Thyroid gland (tissue), 4 donors: ENCODE results near the gene COQ7. TPM values are rescaled to one million over a fixed set of nuclear protein-coding genes. Genes with fewer than 3 reads are reported as not detected.

Source experiments
- DNase-seq, 2 donors: peaks; one replicate each; pipeline ENCODE4 v3.0.0-alpha.2; 2019
- H3K27ac ChIP-seq, 3 donors: fragments of 200-600 bp; sonication (generic); 1 replicate in 2 of 3; 2 replicates in 1 of 3; pipeline ENCODE4 v1.5.1; 2016 to 2019; ENCODE audit warnings: mild to moderate bottlenecking in 1 of 3, moderate library complexity in 1 of 3
- H3K27me3 ChIP-seq: fragments of 200-600 bp; sonication (generic); one replicate; pipeline ENCODE4 v1.5.1; 2019
- H3K36me3 ChIP-seq, 2 donors: fragments of 200-600 bp; sonication (generic); one replicate each; pipeline ENCODE4 v1.5.1; 2016 to 2019
- H3K4me1 ChIP-seq, 2 donors: fragments of 200-600 bp; sonication (generic); one replicate each; pipeline ENCODE4 v1.5.1; 2017 to 2019
- H3K4me3 ChIP-seq, 3 donors: fragments of 200-600 bp; sonication (generic); replicated peaks in 1 of 3; 1 replicate in 2 of 3; 2 replicates in 1 of 3; pipeline ENCODE4 v1.5.1; 2016; ENCODE audit warnings: mild to moderate bottlenecking in 1 of 3
- H3K9me3 ChIP-seq: fragments of 200-600 bp; sonication (generic); one replicate; pipeline ENCODE4 v1.5.1; 2017
- CTCF ChIP-seq, 6 experiments: fragments of 200-600 bp in 3 of 6; fragments of 450-650 bp in 3 of 6; sonication (generic) in 3 of 6; IDR thresholded peaks; one replicate each; pipeline ENCODE4 v1.5.1; 2016 to 2019; ENCODE audit warnings: antibody characterized with exemption in 6 of 6, mild to moderate bottlenecking in 2 of 6, inconsistent platforms in 1 of 6, moderate library complexity in 1 of 6
- POLR2A ChIP-seq, 2 donors: fragments of 450-650 bp; IDR thresholded peaks; one replicate each; pipeline ENCODE4 v1.6.1; 2017; ENCODE audit warnings: antibody characterized with exemption in 2 of 2, mild to moderate bottlenecking in 2 of 2, moderate library complexity in 1 of 2
- WGBS, 2 donors: methylation state at CpG; one replicate each; pipeline ENCODE4 v1.1.5; 2017; 5-methylcytosine and 5-hydroxymethylcytosine counted together
- intact Hi-C: fragments of 100-400 bp; cut with DNase I; formaldehyde crosslinking; loops from one replicate; pipeline ENCODE4 v1.15.1; 2023
- total RNA-seq, 4 donors: library from RNA; depleted of rRNA; stranded (reverse); fragments of >200 nt; gene quantifications; one replicate each; pipeline ENCODE4 v1.2.3, GENCODE V29; 2016

COQ7 gene
- total RNA-seq, 4 donors from 2014 or later: 26.4 to 41.9 (median 38.4) TPM

GRCh38 chr16:19088341-19088916 is 21.0 kb downstream of the COQ7 start:
- Histone ChIP-seq H3K4me1 (peaks cover 6 to 9% of the 10 kb centered on the region in 2 donors), H3K9me3 (no peaks in the 10 kb centered on the region), H3K27ac (no peak overlapping the region), H3K4me3 (no peak overlapping the region), H3K27me3 (no peaks in the 10 kb centered on the region), H3K36me3 (no peaks in the 10 kb centered on the region)
- 81 to 85% methylated on average over 5 of the region's 5 CpGs for WGBS, 2 donors
- DNase-seq: no peak
- intact Hi-C loops: loop anchor here (5.0 to 10.0 kb wide), 4 partner anchors 79 to 416 kb away; partner anchors contain the start of gene SYT17
- TF ChIP-seq POLR2A (IDR thresholded peaks at IDR 0.05) (no peak), CTCF (IDR thresholded peaks at IDR 0.05) (no peak)

GRCh38 chr16:19089410-19089955 is 22.1 kb downstream of the COQ7 start:
- TF ChIP-seq CTCF (IDR thresholded peaks at IDR 0.05) (no peak), POLR2A (IDR thresholded peaks at IDR 0.05) (no peak)
- Histone ChIP-seq H3K36me3 (no peaks in the 10 kb centered on the region), H3K27ac (no peak overlapping the region), H3K27me3 (no peaks in the 10 kb centered on the region), H3K4me3 (no peak overlapping the region), H3K4me1 (peaks cover 6 to 9% of the 10 kb centered on the region in 2 donors), H3K9me3 (no peaks in the 10 kb centered on the region)
- intact Hi-C loops: loop anchor here (5.0 to 10.0 kb wide), 4 partner anchors 78 to 415 kb away; partner anchors contain the start of gene SYT17
- no peak for DNase-seq
- WGBS, 2 donors: 78 to 83% methylated on average over 3 of the region's 3 CpGs

GRCh38 chr16:19090916-19091315 is 23.5 kb downstream of the COQ7 start:
- H3K36me3 ChIP-seq: no peaks in the 10 kb centered on the region
- no peak for TF ChIP-seq POLR2A (IDR thresholded peaks at IDR 0.05)
- no peak for TF ChIP-seq CTCF (IDR thresholded peaks at IDR 0.05)
- 96 to 99% methylated on average over 6 of the region's 6 CpGs for WGBS, 2 donors
- H3K27me3 ChIP-seq: no peaks in the 10 kb centered on the region
- H3K4me3 ChIP-seq: no peak overlapping the region
- no peak overlapping the region for H3K27ac ChIP-seq
- peaks cover 6 to 8% of the 10 kb centered on the region in 2 donors for H3K4me1 ChIP-seq
- intact Hi-C loops: no loop called here
- DNase-seq: no peak
- H3K9me3 ChIP-seq: no peaks in the 10 kb centered on the region

GRCh38 chr16:19092653-19093410 is 25.4 kb downstream of the COQ7 start:
- intact Hi-C loops: no loop called here

More at GRCh38 chr16:19092653-19093410, 25.4 kb downstream of the COQ7 start:
- 78 to 90% methylated on average over 2 of the region's 2 CpGs for WGBS, 2 donors
- Histone ChIP-seq H3K4me3 (no peak overlapping the region), H3K36me3 (no peaks in the 10 kb centered on the region), H3K9me3 (no peaks in the 10 kb centered on the region), H3K27ac (no peak overlapping the region), H3K4me1 (no peaks in the 10 kb centered on the region), H3K27me3 (no peaks in the 10 kb centered on the region)
- no peak for DNase-seq
- TF ChIP-seq POLR2A (IDR thresholded peaks at IDR 0.05) (no peak), CTCF (IDR thresholded peaks at IDR 0.05) (no peak)
